Spinal cord (tissue), 10 donors: Measurements from ENCODE around the gene TMPRSS13. TPM values are rescaled to one million over a fixed set of nuclear protein-coding genes. Genes with fewer than 3 reads are reported as not detected.

Source experiments
- DNase-seq, 6 donors: peaks; one replicate each; pipeline versions ENCODE4 v3.0.0 to v3.0.0-alpha.2; 2013 to 2015; ENCODE audit warnings: low spot score in 6 of 6, low read depth in 4 of 6
- H3K27ac ChIP-seq: one replicate; pipeline ENCODE4 v1.5.1; 2013; ENCODE audit warnings: low read depth, low read length, control low read depth
- H3K27me3 ChIP-seq: one replicate; pipeline ENCODE4 v1.6.1; 2013; ENCODE audit warnings: low read length; ENCODE audit not compliant: control insufficient read depth, insufficient read depth
- H3K36me3 ChIP-seq: one replicate; pipeline ENCODE4 v1.6.1; 2013; ENCODE audit warnings: low read length; ENCODE audit not compliant: control insufficient read depth, insufficient read depth
- H3K4me1 ChIP-seq: one replicate; pipeline ENCODE4 v1.6.1; 2013; ENCODE audit warnings: low read length; ENCODE audit not compliant: control insufficient read depth, insufficient read depth
- H3K4me3 ChIP-seq: one replicate; pipeline ENCODE4 v1.5.1; 2013; ENCODE audit warnings: low read depth, low read length, control low read depth
- H3K9me3 ChIP-seq: one replicate; pipeline ENCODE4 v1.6.1; 2013; ENCODE audit warnings: low read length; ENCODE audit not compliant: control insufficient read depth, insufficient read depth
- WGBS: methylation state at CpG from one replicate; pipeline ENCODE4 v1.1.5; 2013; ENCODE audit warnings: missing lambda C conversion rate; ENCODE audit not compliant: insufficient coverage; 5-methylcytosine and 5-hydroxymethylcytosine counted together
- polyA plus RNA-seq, 2 donors: library from polyadenylated mRNA; unstranded; fragments of 120-200 nt; gene quantifications; one replicate each; pipeline ENCODE4 v1.2.1, GENCODE V29; 2013; ENCODE audit not compliant: insufficient read length in 2 of 2
- total RNA-seq, 2 donors: library from RNA; depleted of rRNA in 1 of 2; stranded (reverse); fragments of 120-200 nt in 1 of 2; fragments of >200 nt in 1 of 2; gene quantifications; one replicate each; pipeline versions ENCODE4 v1.2.3 to v1.2.4, GENCODE V29; 2013 to 2014
- donor health status: healthy.

The TMPRSS13 gene
- total and polyA plus RNA-seq, 4 donors: 0.20 to 0.35 (median 0.27) TPM

- whole genome bisulfite sequencing: under 1% methylated on average over 49 of the region's 63 CpGs
- DNase-seq: peak in 3 of 6 donors; percentile 84 to 96 (median 95)
- Histone ChIP-seq H3K4me1 (peaks cover 60% of the 10 kb centered on the region), H3K9me3 (no peaks in the 10 kb centered on the region), H3K27me3 (no peaks in the 10 kb centered on the region), H3K4me3 (peak within 1 kb of the TSS; percentile 91), H3K27ac (peak within 1 kb of the TSS; percentile 91), H3K36me3 (peaks cover 8% of the 10 kb centered on the region)
Measured at GRCh38 chr11:117876341-117877119, 52.7 kb downstream of the TMPRSS13 start, which contains the start of gene FXYD6. TSS of gene FXYD6 (minus strand) at chr11:117876658. CDS start at chr11:117842776, 33,882 bp downstream.

- Histone ChIP-seq H3K9me3 (no peaks in the 10 kb centered on the region), H3K27me3 (no peaks in the 10 kb centered on the region), H3K27ac (peak overlapping the region; percentile 91), H3K36me3 (peaks cover 10% of the 10 kb centered on the region), H3K4me3 (peak overlapping the region; percentile 91), H3K4me1 (peaks cover 65% of the 10 kb centered on the region)
- 0% methylated on average over 9 of the region's 9 CpGs for WGBS
- no peak for DNase-seq
Measured at GRCh38 chr11:117876059-117876340, 53.2 kb downstream of the TMPRSS13 start.

GRCh38 chr11:117875382-117876058 lies 53.7 kb downstream of the TMPRSS13 start:
- Histone ChIP-seq H3K36me3 (peaks cover 10% of the 10 kb centered on the region), H3K27me3 (no peaks in the 10 kb centered on the region), H3K4me3 (peak overlapping the region; percentile 91), H3K27ac (peak overlapping the region; percentile 91), H3K9me3 (no peaks in the 10 kb centered on the region), H3K4me1 (peaks cover 70% of the 10 kb centered on the region)
- peak in 5 of 6 donors; percentile 71 to 99 (median 83) for DNase-seq
- under 1% methylated on average over 14 of the region's 20 CpGs for WGBS

GRCh38 chr11:117874910-117875381 lies 54.3 kb downstream of the TMPRSS13 start:
- Histone ChIP-seq H3K27ac (peak overlapping the region; percentile 91), H3K9me3 (no peaks in the 10 kb centered on the region), H3K36me3 (peaks cover 10% of the 10 kb centered on the region), H3K4me3 (peak overlapping the region; percentile 91), H3K27me3 (no peaks in the 10 kb centered on the region), H3K4me1 (peaks cover 76% of the 10 kb centered on the region)
- WGBS: 66% methylated on average over 4 of the region's 4 CpGs
- DNase-seq: no peak

- no peaks in the 10 kb centered on the region for H3K9me3 ChIP-seq
- peak overlapping the region; percentile 91 for H3K4me3 ChIP-seq
- peak in 2 of 6 donors; percentile 52 to 54 for DNase-seq
- peak overlapping the region; percentile 91 for H3K27ac ChIP-seq
- 11% methylated on average over 9 of the region's 16 CpGs for WGBS
- peaks cover 11% of the 10 kb centered on the region for H3K36me3 ChIP-seq
- H3K27me3 ChIP-seq: no peaks in the 10 kb centered on the region
- H3K4me1 ChIP-seq: peaks cover 81% of the 10 kb centered on the region
Measured at GRCh38 chr11:117874253-117874909, 54.8 kb downstream of the TMPRSS13 start.

- H3K4me1 ChIP-seq: peaks cover 87% of the 10 kb centered on the region
- no peak for DNase-seq
- no peak overlapping the region for H3K4me3 ChIP-seq
- H3K27ac ChIP-seq: peak overlapping the region; percentile 91
- 83% methylated on average over 6 of the region's 8 CpGs for WGBS
- H3K36me3 ChIP-seq: peaks cover 13% of the 10 kb centered on the region
- no peaks in the 10 kb centered on the region for H3K9me3 ChIP-seq
- no peaks in the 10 kb centered on the region for H3K27me3 ChIP-seq
Measured at GRCh38 chr11:117873828-117874125, 55.4 kb downstream of the TMPRSS13 start.

GRCh38 chr11:117872975-117873827 lies 56.0 kb downstream of the TMPRSS13 start:
- Histone ChIP-seq H3K27me3 (no peaks in the 10 kb centered on the region), H3K4me1 (peaks cover 93% of the 10 kb centered on the region), H3K4me3 (no peak overlapping the region), H3K36me3 (peaks cover 13% of the 10 kb centered on the region), H3K9me3 (no peaks in the 10 kb centered on the region), H3K27ac (no peak overlapping the region)
- 89% methylated on average over 9 of the region's 15 CpGs for WGBS
- no peak for DNase-seq

- H3K4me3 ChIP-seq: no peak overlapping the region
Measured at GRCh38 chr11:117872420-117872961, 56.7 kb downstream of the TMPRSS13 start.

GRCh38 chr11:117871784-117872183 lies 57.4 kb downstream of the TMPRSS13 start:
- Histone ChIP-seq H3K27me3 (no peaks in the 10 kb centered on the region), H3K36me3 (peaks cover 13% of the 10 kb centered on the region), H3K9me3 (no peaks in the 10 kb centered on the region), H3K4me1 (peaks cover 90% of the 10 kb centered on the region), H3K27ac (peak overlapping the region; percentile 35), H3K4me3 (no peak overlapping the region)
- 89% methylated on average over 5 of the region's 5 CpGs for WGBS
- no peak for DNase-seq

More at GRCh38 chr11:117872420-117872961, 56.7 kb downstream of the TMPRSS13 start:
- Histone ChIP-seq H3K4me1 (peaks cover 93% of the 10 kb centered on the region), H3K27ac (peak overlapping the region; percentile 35), H3K27me3 (no peaks in the 10 kb centered on the region), H3K36me3 (peaks cover 13% of the 10 kb centered on the region), H3K9me3 (no peaks in the 10 kb centered on the region)
- WGBS: 36% methylated on average over 11 of the region's 12 CpGs
- DNase-seq: no peak
